Memory B cell (primary cell): ENCODE results near the gene ARFIP2.

ENCODE experiments used
- ATAC-seq: fragments of 150-1000 bp; cut with Tn5 transposase; 2 replicates; pipeline ENCODE4 v1.10.0; 2021; ENCODE audit warnings: low read depth, mild to moderate bottlenecking, moderate library complexity
- DNase-seq, 2 donors: peaks; one replicate each; pipeline ENCODE4 v3.0.0; 2022; ENCODE audit warnings: low spot score in 2 of 2
- H3K27ac Mint-ChIP-seq: one replicate; pipeline ENCODE4 v1.8.0; 2022; ENCODE audit warnings: mild to moderate bottlenecking, moderate library complexity, mixed read lengths
- H3K27me3 Mint-ChIP-seq: one replicate; pipeline ENCODE4 v1.8.0; 2022; ENCODE audit warnings: mixed read lengths
- H3K36me3 Mint-ChIP-seq: one replicate; pipeline ENCODE4 v1.8.0; 2022; ENCODE audit warnings: mild to moderate bottlenecking, mixed read lengths
- H3K4me1 Mint-ChIP-seq: one replicate; pipeline ENCODE4 v1.8.0; 2022; ENCODE audit warnings: mixed read lengths
- H3K4me3 Mint-ChIP-seq: one replicate; pipeline ENCODE4 v1.8.0; 2022; ENCODE audit warnings: mild to moderate bottlenecking, moderate library complexity, mixed read lengths
- H3K9me3 Mint-ChIP-seq: one replicate; pipeline ENCODE4 v1.8.0; 2022; ENCODE audit warnings: mixed read lengths

Gene ARFIP2

DNA sequence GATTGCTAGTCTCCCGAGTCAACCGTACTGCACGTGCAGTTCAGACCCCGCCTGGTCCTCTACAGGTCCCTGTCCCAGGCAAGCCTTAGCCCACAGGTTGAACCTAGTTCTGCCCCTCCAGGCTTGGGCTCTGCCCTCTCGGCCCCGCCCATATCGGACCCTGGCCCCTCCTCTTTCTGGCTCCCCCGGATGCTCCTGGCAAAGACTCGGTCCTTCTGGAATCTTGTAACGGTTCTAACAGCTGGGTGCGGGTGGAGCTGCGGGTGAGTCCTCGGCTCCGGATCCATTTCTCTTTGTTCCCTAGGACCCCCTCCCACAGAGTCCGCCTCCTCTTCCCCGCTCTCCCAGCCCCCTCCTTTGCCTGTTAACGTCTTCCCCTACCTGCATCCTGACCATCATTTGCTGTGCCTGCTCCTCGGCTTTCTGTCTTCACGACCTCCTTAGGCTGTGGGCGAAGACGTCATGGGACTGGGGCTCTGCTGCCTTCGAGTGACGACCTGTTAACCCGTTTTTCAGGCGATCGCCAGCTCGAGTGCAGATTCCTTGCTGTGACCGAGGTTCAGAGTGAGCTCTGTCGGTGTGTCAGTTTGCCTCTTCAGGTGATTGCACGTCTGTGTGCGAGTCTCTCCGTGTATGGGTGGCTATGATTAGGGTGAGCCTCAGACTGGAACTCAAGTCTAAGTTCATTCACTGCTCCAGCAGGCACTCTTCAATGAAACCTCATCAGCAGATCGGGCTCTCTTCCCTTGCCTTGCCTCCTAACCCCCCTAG, 16.1 kb upstream of the ARFIP2 start, which contains the start of gene DNHD1:
Gene DNHD1, plus strand, starts transcription at position 212 of the 771 bp plus-strand sequence. CDS start 936 bp downstream, outside the sequence.
- Mint-ChIP-seq H3K9me3 (no peaks in the 10 kb centered on the region), H3K4me3 (no peak within 1 kb of the TSS), H3K36me3 (peaks cover 22% of the 10 kb centered on the region), H3K27me3 (no peaks in the 10 kb centered on the region), H3K4me1 (peaks cover 22% of the 10 kb centered on the region), H3K27ac (peak within 1 kb of the TSS; percentile 39)
- DNase-seq = no peak
- ATAC-seq = no peak

GRCh38 chr11:6489306-6489705, 8.2 kb upstream of the ARFIP2 start:
- Mint-ChIP-seq H3K36me3 (peaks cover 9% of the 10 kb centered on the region), H3K4me3 (no peak overlapping the region), H3K27ac (no peak overlapping the region), H3K9me3 (no peaks in the 10 kb centered on the region), H3K4me1 (peaks cover 11% of the 10 kb centered on the region), H3K27me3 (no peaks in the 10 kb centered on the region)
- no peak for ATAC-seq
- no peak for DNase-seq

DNA sequence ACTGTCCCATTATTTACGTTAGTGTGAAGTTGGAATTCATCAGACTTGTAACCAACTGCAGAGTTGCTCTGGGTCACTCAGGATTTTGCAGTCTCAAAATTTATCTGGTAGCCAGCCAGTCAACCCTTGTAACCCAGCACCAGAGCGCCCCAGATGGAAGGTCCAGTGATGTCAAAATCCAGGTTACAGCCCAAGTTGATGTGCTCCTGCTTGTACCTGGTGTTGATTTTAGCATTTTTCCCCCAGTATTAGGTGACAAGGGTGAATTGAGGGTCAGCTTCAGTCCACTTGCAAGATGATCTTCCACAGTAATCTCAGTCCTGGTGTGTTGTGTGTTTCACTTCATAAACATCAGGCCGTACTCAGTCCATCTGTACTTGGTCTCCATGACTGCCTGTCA, 7.7 kb upstream of the ARFIP2 start:
- ATAC-seq (no peak), DNase-seq (no peak)
- H3K9me3 Mint-ChIP-seq = no peaks in the 10 kb centered on the region
- H3K4me3 Mint-ChIP-seq = no peak overlapping the region
- peaks cover 9% of the 10 kb centered on the region for H3K36me3 Mint-ChIP-seq
- H3K4me1 Mint-ChIP-seq = peaks cover 7% of the 10 kb centered on the region
- H3K27ac Mint-ChIP-seq = no peak overlapping the region
- H3K27me3 Mint-ChIP-seq = no peaks in the 10 kb centered on the region

DNA sequence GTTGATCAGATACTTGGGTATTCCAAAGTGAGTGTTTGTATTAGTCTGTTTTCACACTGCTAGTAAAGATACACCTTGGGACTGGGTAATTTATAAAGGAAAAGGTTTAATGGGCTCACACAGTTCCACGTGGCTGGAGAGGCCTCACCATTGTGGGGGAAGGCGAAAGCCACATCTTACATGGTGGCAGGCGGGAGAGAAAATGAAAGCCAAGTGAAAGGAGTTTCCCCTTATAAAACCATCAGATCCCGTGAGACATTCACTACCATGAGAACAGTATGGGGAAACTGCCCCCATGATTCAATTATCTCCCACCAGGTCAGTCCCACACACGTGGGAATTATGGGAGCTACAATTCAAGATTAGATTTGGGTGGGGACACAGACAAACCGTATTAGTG, 7.2 kb upstream of the ARFIP2 start:
- peaks cover 11% of the 10 kb centered on the region for H3K36me3 Mint-ChIP-seq
- ATAC-seq (no peak), DNase-seq (no peak)
- H3K27ac Mint-ChIP-seq = peak overlapping the region; percentile 49
- peaks cover 7% of the 10 kb centered on the region for H3K4me1 Mint-ChIP-seq
- no peaks in the 10 kb centered on the region for H3K9me3 Mint-ChIP-seq
- no peaks in the 10 kb centered on the region for H3K27me3 Mint-ChIP-seq
- no peak overlapping the region for H3K4me3 Mint-ChIP-seq

DNA sequence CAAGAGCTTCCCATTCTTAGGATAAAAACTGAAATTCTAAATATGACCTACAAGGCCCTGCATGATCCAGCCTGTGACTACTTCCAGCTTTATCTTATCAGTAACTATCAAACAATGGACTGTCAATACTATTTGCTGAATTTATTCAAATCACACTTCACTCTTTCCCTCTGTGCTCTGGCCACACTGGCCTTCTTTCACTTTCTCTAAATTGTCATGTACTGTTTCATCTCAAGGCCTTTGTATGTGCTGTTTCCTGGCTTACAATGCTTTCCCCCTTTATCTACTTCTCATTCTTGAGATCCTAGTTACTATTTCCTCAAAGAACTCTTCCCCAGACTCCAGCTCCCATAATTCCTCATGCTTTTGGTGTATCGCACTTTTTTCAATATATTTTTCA, 5.8 kb upstream of the ARFIP2 start:
- H3K4me3 Mint-ChIP-seq = no peak overlapping the region
- H3K27me3 Mint-ChIP-seq = no peaks in the 10 kb centered on the region
- no peak overlapping the region for H3K27ac Mint-ChIP-seq
- H3K36me3 Mint-ChIP-seq = peaks cover 13% of the 10 kb centered on the region
- ATAC-seq = no peak
- no peaks in the 10 kb centered on the region for H3K9me3 Mint-ChIP-seq
- no peak for DNase-seq
- H3K4me1 Mint-ChIP-seq = peaks cover 9% of the 10 kb centered on the region

DNA sequence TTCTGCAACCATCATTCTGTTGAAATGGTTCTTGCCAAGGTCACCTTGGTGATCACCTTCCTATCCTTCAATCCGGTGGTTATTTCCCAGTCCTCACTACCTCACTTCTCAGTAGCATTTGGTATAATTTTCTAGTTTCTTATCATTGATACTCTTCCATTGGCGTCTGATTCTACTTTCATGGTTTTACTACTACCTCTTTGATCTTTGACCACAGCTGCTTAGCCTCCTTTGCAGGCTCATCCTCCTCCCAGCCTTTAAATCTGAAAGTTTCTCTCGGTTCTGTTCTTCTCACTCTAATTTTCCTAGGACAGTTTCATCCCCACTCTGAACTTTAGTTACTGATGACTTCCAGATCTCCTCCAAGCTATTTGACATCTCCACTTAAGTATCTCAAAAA, 5.1 kb upstream of the ARFIP2 start:
- H3K27ac Mint-ChIP-seq = no peak overlapping the region

GRCh38 chr11:6485661-6486060, 4.5 kb upstream of the ARFIP2 start:
- no peak overlapping the region for H3K27ac Mint-ChIP-seq
- no peak for DNase-seq
- H3K27me3 Mint-ChIP-seq = no peaks in the 10 kb centered on the region
- H3K4me1 Mint-ChIP-seq = peaks cover 14% of the 10 kb centered on the region
- no peaks in the 10 kb centered on the region for H3K9me3 Mint-ChIP-seq
- peaks cover 9% of the 10 kb centered on the region for H3K36me3 Mint-ChIP-seq
- no peak for ATAC-seq
- no peak overlapping the region for H3K4me3 Mint-ChIP-seq

More for the DNA sequence above, 5.1 kb upstream of the ARFIP2 start:
- Mint-ChIP-seq H3K4me3 (no peak overlapping the region), H3K36me3 (peaks cover 9% of the 10 kb centered on the region), H3K27me3 (no peaks in the 10 kb centered on the region), H3K4me1 (peaks cover 9% of the 10 kb centered on the region), H3K9me3 (no peaks in the 10 kb centered on the region)
- ATAC-seq = no peak
- DNase-seq = no peak

DNA sequence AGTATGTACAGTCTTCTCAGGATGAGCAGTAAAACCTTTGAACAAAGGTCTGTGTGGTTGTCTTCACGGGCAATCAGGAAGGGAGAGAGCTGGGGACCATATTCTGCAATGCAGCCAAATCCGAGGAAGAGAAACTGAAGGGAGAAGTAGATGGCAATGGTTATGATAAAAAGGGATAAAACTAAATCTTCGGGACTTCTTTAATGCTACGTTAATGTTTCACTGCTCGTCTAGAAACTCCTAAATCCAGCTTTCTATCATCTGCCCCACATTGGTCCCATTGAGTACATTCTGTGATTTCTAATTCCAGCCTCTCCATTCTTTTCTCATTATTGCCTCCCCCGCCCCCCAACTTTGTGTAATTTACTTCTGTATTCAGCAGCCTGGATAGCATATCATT, 1.9 kb upstream of the ARFIP2 start:
- peaks cover 8% of the 10 kb centered on the region for H3K36me3 Mint-ChIP-seq
- H3K4me1 Mint-ChIP-seq = peaks cover 21% of the 10 kb centered on the region
- peak overlapping the region; percentile 72 for H3K27ac Mint-ChIP-seq
- no peaks in the 10 kb centered on the region for H3K27me3 Mint-ChIP-seq
- DNase-seq (no peak), ATAC-seq (no peak)
- no peaks in the 10 kb centered on the region for H3K9me3 Mint-ChIP-seq
- H3K4me3 Mint-ChIP-seq = peak overlapping the region; percentile 19

DNA sequence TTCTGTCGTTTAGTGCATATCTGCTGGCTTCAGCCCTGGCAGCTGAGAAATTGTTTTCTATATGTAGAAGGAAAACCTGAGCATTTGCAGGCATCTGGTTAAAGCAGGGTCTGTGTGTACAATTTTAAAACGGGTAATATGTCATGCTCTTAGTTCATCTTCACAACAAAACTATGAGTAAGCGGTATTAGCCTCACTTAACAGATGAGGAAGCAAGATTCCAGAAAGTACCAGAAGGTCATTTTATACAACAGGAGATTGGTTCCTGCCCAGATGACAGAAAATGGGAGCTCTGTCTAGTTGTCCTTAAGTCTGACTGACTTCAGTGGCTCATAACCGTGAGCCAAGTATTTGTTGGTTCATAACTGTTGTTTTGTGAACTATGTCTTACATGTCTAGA, 1.3 kb upstream of the ARFIP2 start:
- ATAC-seq (no peak), DNase-seq (no peak)
- Mint-ChIP-seq H3K27me3 (no peaks in the 10 kb centered on the region), H3K4me3 (peak overlapping the region; percentile 93), H3K4me1 (peaks cover 21% of the 10 kb centered on the region), H3K36me3 (peaks cover 12% of the 10 kb centered on the region), H3K27ac (peak overlapping the region; percentile 72), H3K9me3 (no peaks in the 10 kb centered on the region)

DNA sequence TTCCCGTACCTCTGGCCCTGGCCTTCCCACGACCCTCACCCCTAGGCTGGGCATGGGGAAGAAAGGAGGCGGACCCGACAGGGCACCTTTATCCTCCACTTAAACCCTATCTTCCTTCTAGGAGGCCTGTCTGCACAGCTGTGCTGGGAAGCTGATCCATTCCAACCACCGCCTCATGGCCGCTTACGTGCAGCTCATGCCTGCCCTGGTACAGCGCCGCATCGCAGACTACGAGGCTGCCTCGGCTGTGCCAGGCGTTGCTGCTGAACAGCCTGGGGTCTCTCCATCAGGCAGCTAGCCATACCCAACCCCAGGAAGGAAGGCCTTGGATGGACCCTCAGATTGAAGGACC, 769 bp upstream of the ARFIP2 start:
- H3K27me3 Mint-ChIP-seq = no peaks in the 10 kb centered on the region
- no peak for DNase-seq
- H3K9me3 Mint-ChIP-seq = no peaks in the 10 kb centered on the region
- H3K36me3 Mint-ChIP-seq = peaks cover 12% of the 10 kb centered on the region
- peaks cover 21% of the 10 kb centered on the region for H3K4me1 Mint-ChIP-seq
- peak overlapping the region; percentile 98 for H3K27ac Mint-ChIP-seq
- no peak for ATAC-seq
- peak overlapping the region; percentile 93 for H3K4me3 Mint-ChIP-seq

DNA sequence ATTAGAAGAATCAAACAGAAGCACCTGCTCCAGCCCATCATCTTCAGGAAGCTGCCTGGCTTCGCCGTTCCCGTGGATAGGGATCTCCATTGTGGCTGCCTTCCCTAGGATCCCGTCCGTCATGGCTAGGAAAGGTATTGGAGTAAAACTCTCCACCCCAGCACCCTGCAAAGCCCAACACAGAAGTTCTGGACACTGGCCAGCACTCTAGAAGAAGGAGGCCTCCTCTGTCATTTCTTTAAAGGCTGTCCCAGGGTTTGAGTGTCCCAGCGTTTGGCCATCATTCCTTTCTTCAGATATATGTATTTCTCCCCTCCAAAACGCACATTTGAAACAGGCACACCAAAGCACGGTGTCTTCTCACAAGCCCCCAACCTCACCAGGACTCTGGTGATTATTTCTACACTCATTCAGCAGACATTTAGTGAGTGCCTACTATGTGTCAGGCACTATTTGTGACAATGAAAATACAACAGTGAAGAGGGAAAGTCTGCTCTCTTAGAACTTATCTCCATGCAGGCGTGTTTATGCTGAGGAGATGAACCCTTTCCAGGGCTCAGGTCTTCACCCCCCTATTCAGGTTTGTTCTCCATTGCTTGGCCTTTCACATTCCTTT, 724 bp downstream of the ARFIP2 start:
- Mint-ChIP-seq H3K4me1 (peaks cover 21% of the 10 kb centered on the region), H3K36me3 (peaks cover 12% of the 10 kb centered on the region), H3K27me3 (no peaks in the 10 kb centered on the region), H3K9me3 (no peaks in the 10 kb centered on the region), H3K27ac (peak overlapping the region; percentile 98), H3K4me3 (peak overlapping the region; percentile 93)
- ATAC-seq (no peak), DNase-seq (no peak)

DNA sequence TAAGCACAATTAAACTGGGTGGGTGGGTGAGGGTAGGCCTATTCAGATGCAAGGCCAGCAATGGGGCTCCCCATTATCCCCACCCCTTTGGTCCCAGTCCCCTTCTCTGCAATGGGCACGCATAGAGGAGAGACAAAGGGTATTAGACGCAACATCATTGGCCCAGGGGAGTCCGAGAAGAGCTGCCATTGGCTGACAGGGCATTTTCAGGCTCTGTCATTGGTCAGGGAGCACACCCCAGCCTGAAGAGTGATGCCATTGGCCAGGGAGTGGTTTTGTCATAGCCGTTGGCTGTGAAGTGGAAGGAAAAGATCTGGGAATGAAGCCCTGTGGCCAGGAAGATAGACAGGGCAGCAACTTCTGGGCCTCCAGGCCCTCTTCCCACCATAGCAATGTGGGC, 4.6 kb downstream of the ARFIP2 start:
- peaks cover 18% of the 10 kb centered on the region for H3K4me1 Mint-ChIP-seq
- H3K27ac Mint-ChIP-seq = no peak overlapping the region
- no peak overlapping the region for H3K4me3 Mint-ChIP-seq
- ATAC-seq (no peak), DNase-seq (no peak)
- peaks cover 5% of the 10 kb centered on the region for H3K36me3 Mint-ChIP-seq
- H3K27me3 Mint-ChIP-seq = no peaks in the 10 kb centered on the region
- no peaks in the 10 kb centered on the region for H3K9me3 Mint-ChIP-seq

DNA sequence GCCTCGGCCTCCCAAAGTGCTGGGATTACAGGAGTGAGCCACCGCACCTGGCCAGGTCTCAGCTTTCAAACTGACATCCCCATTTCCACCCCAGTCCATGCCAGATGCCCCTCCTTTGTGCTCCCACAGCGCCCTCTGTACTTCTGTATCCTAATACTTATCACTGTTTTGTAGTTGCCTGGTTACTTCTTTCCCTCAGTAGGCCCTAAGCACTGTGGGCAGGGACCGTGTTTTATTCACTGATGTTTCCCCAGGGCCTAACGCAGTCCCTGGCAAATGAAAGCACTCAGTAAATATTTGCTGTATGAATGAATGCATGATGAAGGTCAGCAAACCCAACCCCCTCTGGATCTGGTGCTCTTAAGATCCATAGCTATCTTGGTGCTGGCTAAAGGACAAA, 5.2 kb downstream of the ARFIP2 start:
- H3K27me3 Mint-ChIP-seq = no peaks in the 10 kb centered on the region
- no peak overlapping the region for H3K4me3 Mint-ChIP-seq
- H3K9me3 Mint-ChIP-seq = no peaks in the 10 kb centered on the region
- ATAC-seq (no peak), DNase-seq (no peak)
- peaks cover 5% of the 10 kb centered on the region for H3K36me3 Mint-ChIP-seq
- peak overlapping the region; percentile 54 for H3K27ac Mint-ChIP-seq
- H3K4me1 Mint-ChIP-seq = peaks cover 16% of the 10 kb centered on the region

GRCh38 chr11:6474806-6475500, 6.2 kb downstream of the ARFIP2 start:
- ATAC-seq (no peak), DNase-seq (no peak)
- peak overlapping the region; percentile 54 for H3K27ac Mint-ChIP-seq
- H3K4me3 Mint-ChIP-seq = peak overlapping the region; percentile 11
- H3K4me1 Mint-ChIP-seq = peaks cover 8% of the 10 kb centered on the region
- peaks cover 5% of the 10 kb centered on the region for H3K36me3 Mint-ChIP-seq
- no peaks in the 10 kb centered on the region for H3K9me3 Mint-ChIP-seq
- H3K27me3 Mint-ChIP-seq = no peaks in the 10 kb centered on the region
